ENCODE measurements around the gene ZNF846.
"Not testable (repeated sequence)": the region's sequence is repeated elsewhere in the genome, so short reads cannot be mapped to it uniquely, and the experiment has no call there.

The ZNF846 gene

GRCh38 chr19:9768175-9769112 lies at the start of gene ZNF846:
Gene ZNF846, minus strand, starts transcription at chr19:9768738. Its CDS starts 3,788 bp downstream, at chr19:9764950.
- DNase-seq (ENCODE audit: low read depth in 2 of 2): peak; percentile 86

- no peak for DNase-seq (ENCODE audit: low read depth in 2 of 2)
Observed at GRCh38 chr19:9818175-9818733, 49.7 kb upstream of the ZNF846 start.

DNA sequence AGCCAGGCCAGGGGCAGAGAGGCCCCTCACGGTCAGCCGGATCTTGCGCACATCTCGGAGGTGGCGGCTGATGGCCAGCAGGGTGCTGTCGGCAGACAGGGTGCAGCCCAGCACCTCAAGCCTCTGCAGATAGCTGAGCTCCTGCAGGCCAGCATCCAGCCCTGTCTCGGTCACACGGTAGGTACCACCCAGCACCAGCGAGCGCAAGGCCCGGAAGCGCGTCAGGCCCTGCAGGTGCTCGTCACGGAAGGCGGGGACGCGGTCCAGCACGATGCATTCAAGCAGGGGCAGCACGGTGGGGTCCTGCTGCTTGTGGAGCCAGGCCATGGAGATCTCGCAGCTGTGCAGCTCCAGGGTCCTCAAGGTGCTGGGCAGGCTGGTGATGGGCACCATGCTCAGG lies 42.6 kb upstream of the ZNF846 start:
- DNase-seq (ENCODE audit: low read depth in 2 of 2): no peak

- no peak for DNase-seq (ENCODE audit: low read depth in 2 of 2)
Observed at GRCh38 chr19:9808855-9809824, 40.6 kb upstream of the ZNF846 start.

DNA sequence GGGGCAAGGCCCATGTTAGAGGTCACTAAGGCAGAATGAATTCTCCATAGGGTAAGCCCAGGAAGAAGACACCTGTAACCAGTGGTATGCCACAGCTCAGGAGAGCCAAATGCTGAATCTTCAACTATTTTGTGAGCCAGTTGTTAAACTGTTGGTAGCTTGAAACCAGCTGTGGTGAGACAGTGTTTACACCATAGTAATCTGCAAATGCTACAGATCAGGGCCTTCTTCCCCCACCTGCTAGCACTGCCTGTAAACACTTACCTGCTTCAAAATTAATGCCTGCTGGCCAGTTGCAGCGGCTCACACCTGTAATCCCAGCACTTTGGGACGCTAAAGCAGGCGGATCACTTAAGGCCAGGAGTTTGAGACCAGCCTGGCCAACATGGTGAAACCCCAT lies 38.3 kb upstream of the ZNF846 start:
- DNase-seq (ENCODE audit: low read depth in 2 of 2): no peak

GRCh38 chr19:9801976-9802375 lies 33.4 kb upstream of the ZNF846 start:
- DNase-seq (ENCODE audit: low read depth in 2 of 2): no peak

DNA sequence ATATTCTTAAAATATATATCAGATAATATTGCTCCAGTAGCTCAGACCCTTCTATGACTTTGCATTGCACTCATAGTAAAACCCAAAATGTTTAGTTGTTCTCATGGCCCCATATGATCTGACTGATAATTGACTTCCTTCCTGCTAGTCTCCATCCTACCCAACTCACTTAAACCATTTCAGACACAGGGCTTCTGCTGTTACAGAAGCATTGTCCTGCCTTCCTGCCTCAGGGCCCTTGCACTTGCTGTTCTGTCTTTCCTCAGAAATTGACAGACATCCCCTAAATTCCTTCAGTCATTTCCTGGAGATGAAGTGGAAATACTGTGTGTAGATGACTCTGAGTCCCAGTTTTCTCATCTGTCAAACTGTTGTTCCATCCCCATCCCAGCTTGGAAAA lies 30.6 kb upstream of the ZNF846 start:
- DNase-seq (ENCODE audit: low read depth in 2 of 2): no peak

GRCh38 chr19:9797871-9798270 lies 29.3 kb upstream of the ZNF846 start:
- no peak for DNase-seq (ENCODE audit: low read depth in 2 of 2)

GRCh38 chr19:9796113-9796773 lies 27.7 kb upstream of the ZNF846 start:
- peak; percentile 62 to 69 for DNase-seq (ENCODE audit: low read depth in 2 of 2)

DNA sequence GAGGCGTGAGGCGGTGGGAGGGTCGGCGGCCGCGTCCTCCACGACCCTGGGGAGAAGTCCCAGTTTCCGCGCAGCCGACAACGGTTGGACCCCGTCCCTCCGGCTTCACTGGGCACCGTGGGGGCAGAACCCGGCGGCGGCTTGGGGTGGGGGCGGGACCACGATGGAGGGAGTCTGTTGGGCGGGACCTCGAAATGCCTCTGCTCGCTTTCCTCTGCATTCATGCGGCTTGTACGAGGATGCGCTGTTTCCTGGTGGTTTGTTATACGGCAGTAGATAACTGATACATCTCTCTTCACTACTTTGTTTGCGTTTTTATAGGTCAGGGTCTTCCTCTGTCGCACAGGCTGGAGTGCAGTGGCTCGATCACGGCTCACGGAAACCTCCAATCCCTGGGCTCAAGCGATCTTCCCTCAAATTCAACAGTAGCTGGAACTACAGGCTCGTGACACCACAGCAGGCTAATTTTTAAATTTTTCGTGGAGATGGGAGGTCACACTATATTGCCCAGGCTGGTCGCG lies 24.6 kb upstream of the ZNF846 start:
- peak in 1 of 2 donors; percentile 49 for DNase-seq (ENCODE audit: low read depth in 2 of 2)

GRCh38 chr19:9792206-9793070 lies 23.9 kb upstream of the ZNF846 start:
- peak; percentile 77 to 96 for DNase-seq (ENCODE audit: low read depth in 2 of 2)

DNA sequence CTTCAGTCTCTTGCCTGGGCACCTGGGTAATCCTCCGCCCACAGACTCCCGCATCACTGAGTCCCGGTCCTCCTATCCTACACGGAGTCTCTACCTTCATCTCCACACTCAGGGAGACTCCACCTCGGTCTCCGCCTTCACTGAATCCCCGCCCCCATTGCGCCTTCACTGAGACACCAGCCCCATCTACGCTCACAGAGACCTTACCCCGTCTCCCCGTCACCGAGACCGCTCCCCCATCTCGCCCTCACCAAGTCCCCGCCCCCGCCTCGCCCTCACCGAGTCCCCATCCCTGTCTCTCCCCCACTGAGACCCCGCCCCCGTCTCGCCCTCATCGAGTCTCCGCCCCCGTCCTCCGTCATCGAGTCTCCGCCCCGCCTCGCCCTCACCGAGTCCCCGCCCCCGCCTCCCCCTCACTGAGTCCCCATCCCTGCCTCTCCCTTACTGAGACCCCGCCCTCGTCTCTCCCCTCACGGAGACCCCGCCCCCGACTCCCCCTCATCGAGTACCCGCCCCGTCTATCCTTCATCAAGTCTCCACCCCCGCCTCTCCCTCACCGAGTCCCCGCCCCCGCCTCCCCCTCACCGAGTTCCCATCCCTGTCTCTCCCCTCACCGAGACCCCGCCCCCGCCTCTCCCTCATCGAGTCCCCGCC lies 23.1 kb upstream of the ZNF846 start:
- peak; percentile 85 to 96 for DNase-seq (ENCODE audit: low read depth in 2 of 2)

DNA sequence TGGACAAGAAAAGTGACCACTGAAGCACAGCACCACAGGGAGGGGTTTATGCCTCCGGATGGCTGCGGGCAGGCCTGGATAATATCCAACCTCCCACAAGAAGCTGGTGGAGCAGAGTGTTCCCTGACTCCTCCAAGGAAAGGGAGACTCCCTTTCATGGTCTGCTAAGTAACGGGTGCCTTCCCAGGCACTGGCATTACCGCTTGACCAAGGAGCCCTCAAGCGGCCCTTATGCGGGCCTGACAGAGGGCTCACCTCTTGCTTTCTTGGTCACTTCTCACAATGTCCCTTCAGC lies 22.5 kb upstream of the ZNF846 start:
- DNase-seq (ENCODE audit: low read depth in 2 of 2): not testable (repeated sequence)

GRCh38 chr19:9789579-9789978 lies 21.0 kb upstream of the ZNF846 start:
- DNase-seq (ENCODE audit: low read depth in 2 of 2): not testable (repeated sequence)

DNA sequence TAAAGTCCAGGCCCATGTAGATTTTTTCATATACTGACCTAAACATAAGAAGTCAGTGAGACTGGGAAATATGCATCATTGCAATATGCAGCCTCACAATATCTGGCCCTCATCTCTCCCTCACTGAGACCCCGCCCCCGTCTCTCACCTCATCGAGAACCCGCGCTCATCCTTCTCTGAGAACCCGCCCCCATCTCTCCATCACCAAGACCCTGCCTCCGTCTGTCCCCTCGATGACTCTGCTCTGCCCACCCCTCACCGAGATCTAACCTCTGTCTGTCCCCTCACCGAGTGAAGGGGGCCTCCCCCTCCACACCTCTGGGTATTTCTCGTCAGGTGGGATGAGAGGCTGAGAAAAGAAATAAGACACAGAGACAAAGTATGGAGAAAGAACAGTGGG lies 20.5 kb upstream of the ZNF846 start:
- DNase-seq (ENCODE audit: low read depth in 2 of 2): no peak

DNA sequence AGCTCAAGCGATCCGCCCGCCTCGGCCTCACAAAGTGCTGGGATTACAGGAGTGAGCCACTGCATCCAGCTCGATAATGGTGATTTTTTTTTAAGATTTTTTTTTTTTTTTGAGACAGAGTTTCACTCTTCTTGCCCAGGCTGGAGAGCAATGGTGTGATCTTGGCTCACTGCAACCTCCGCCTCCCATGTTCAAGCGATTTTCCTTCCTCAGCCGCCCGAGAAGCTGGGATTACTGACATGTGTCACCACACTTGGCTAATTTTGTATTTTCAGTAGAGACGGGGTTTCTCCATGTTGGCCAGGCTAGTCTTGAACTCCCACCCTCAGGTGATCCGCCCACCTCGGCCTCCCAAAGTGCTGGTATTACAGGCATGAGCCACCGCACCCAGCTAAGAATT lies 20.1 kb upstream of the ZNF846 start:
- DNase-seq (ENCODE audit: low read depth in 2 of 2): not testable (repeated sequence)

DNA sequence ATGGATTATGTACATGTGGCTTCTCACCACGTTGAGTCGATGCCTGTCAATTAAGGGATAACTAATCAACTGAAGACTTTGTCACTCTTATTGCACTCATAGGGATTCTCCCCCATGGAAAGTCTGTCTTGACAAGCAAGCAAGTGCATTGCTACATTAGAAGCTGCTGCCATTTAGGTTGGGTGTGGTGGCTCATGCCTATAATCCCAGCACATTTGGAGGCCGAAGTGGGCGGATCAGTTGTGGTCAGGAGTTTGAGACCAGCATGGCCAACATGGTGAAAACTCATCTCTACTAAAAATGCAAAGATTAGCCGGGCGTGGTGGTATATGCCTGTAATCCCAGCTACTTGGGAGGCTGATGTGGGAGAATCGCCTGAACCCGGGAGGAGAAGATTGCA lies 18.3 kb upstream of the ZNF846 start:
- no peak for DNase-seq (ENCODE audit: low read depth in 2 of 2)

DNA sequence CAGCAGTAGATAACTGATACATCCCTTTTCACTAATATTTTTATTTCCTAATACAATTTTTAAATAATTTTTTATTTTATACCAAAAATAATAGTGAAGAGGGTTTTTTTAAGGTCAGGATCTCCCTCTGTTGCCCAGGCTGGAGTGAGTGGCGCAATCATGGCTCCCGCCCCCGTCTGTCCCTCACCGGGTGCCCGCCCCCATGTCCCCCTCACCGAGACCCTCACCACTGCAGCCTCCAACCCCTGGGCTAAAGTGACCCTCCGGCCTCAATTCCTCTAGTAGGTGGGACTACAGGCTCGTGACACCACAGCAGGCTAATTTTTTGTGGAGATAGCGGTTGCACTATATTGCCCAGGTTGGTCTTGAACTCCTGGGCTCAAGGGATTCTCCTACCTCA lies 17.8 kb upstream of the ZNF846 start:
- no peak for DNase-seq (ENCODE audit: low read depth in 2 of 2)

- peak; percentile 91 to 99 for DNase-seq (ENCODE audit: low read depth in 2 of 2)
Observed at GRCh38 chr19:9785367-9786331, 17.1 kb upstream of the ZNF846 start.

All from stimulated activated CD8-positive, alpha-beta memory T cell treated with anti-CD3 and anti-CD28 coated beads, Interleukin-2, amount 100 ng/mL, for 1 hour (primary cell).